GM08714 (cell line): Measurements from ENCODE around the gene RSPRY1.

Source experiments
- H3K4me3 ChIP-seq: fragments of 200-500 bp; sonication (Bioruptor generic); 2 replicates; pipeline ENCODE4 v1.5.1; 2014; ENCODE audit warnings: mild to moderate bottlenecking, low read length, inconsistent platforms
- ZNF274 ChIP-seq: IDR thresholded peaks from 2 replicates; pipeline ENCODE4 v1.6.1; 2012; ENCODE audit warnings: mild to moderate bottlenecking, low read depth, low read length

Gene RSPRY1

DNA sequence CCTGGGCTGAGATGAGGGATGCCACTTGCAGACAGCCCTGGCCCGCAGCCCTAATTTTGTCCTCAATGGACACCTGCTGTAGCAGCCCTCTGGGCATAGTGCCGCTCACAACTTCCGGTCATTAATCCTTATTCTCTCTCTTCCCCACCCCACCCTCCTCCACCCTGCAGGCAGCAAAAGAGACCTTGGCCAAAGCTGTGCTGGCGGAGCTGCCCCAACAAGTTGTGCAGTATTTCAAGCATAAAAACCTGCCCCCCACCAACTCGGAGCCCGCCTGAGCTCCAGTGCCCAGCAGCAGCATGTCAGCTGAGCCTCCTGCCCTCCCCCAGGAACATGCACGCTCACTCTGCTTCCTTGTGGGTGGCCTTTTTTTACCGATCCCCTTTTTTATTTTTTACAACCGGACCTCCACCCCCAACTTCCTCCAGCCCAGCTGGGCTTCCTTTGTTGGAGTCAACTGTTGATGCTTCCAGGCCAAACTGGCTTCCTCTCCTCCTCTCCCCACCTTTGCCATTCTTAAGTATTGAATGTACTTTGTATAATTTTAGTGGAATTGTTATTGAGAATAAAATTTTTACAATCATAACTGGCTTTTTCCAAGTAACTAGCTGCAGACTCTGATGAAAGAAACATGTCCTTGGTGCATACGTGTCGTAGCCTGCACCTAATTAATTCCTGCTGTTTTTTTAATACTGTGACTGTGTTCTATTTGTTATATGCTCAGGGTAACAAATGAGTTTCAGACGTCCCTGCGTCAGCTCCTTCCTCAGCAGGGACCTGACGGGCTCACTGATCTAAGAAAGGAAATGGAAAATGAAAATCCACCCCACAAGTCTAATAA lies 38.5 kb upstream of the RSPRY1 start:
- TF ChIP-seq ZNF274, result no peak
- H3K4me3 ChIP-seq, result no peak overlapping the region

DNA sequence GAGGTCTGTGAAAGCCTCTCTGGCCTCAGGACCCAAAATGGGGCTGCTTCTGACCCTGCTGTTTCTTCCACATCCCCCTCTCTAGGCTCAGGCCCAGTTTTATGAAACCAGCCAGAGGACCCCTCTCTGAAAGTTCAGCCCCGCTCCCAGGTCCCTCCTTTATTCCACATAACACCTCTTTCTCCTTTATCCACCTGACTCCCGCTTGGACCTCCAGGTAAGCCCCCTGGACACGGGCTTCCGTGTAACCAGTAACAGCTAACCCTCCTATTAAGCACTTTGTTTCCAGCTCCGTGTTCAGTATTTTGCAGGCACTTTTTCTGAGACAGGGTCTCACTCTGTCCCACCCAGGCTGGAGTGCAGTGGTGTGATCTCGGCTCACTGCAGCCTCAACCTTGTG lies 37.6 kb upstream of the RSPRY1 start:
- TF ChIP-seq ZNF274, result no peak
- H3K4me3 ChIP-seq, result no peak overlapping the region

DNA sequence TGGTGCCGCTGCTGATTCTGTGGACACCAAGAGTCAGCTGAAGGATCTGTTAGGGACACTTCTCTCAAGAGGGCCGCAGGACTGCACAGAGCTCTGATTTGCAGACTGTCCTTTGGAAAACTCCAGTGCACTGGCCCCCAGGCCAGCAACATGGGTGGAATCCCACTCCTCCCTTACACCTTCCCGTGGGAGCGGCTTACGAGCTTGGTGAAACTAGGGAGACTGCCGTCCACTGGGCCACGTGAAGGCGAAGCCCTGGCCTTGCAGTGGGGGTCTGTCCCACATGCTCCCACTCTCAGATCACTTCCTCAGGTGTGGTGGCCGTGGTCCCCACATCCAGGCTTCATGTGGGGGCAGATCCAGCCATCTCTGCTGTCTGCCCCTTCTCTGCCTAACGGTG lies 36.7 kb upstream of the RSPRY1 start:
- no peak for TF ChIP-seq ZNF274
- no peak overlapping the region for H3K4me3 ChIP-seq

DNA sequence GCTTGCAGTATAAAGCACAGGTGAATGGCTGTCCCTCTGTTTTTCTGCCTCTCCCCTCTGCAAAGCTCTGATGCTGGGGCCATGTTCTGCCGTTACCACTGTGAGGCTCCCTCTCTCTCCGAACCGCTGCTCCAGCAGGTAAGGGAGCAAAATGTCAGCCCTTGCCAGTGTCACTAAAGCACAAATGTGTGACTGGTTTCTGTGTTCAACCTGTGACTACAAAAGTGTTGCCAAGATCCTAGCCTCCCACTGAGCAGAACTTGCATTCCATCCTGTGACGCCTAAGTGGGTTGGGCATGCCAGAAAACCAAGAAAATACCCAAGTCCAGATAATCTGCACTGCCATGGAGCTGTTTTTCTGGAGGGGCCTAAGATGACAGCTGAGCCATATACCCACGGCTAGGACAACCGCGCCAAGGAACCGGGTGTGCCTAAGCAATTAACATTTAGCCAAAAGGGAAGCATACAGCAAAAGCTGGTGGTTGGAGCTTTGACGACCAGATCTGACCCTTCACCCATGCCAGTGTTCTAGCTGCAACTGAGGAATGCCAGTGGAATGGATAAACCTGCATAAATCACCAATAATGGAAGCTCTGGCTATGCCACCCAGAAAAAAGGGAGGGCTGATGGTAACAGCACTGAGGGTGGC lies 35.3 kb upstream of the RSPRY1 start:
- no peak overlapping the region for H3K4me3 ChIP-seq
- TF ChIP-seq ZNF274, result no peak

DNA sequence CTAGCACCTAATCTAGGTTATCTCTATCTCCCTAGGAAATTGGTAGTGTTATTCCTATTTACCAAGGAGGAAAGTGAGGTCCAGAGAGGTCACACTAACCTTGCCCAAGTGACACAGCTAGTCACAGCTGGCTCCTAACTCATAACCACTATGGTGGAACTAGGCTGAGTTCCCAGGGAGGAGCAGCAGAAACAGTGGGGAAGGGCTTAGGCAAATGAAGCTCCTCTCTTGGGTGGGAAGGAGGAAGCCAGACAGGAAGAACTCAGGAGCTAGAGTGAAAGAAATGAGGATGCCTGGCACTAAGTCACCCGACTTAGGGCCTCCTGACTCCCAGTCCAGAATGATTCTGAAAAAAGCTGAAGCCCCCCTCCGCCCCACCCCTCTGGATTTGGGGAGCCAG lies 34.8 kb upstream of the RSPRY1 start:
- no peak for TF ChIP-seq ZNF274
- no peak overlapping the region for H3K4me3 ChIP-seq

DNA sequence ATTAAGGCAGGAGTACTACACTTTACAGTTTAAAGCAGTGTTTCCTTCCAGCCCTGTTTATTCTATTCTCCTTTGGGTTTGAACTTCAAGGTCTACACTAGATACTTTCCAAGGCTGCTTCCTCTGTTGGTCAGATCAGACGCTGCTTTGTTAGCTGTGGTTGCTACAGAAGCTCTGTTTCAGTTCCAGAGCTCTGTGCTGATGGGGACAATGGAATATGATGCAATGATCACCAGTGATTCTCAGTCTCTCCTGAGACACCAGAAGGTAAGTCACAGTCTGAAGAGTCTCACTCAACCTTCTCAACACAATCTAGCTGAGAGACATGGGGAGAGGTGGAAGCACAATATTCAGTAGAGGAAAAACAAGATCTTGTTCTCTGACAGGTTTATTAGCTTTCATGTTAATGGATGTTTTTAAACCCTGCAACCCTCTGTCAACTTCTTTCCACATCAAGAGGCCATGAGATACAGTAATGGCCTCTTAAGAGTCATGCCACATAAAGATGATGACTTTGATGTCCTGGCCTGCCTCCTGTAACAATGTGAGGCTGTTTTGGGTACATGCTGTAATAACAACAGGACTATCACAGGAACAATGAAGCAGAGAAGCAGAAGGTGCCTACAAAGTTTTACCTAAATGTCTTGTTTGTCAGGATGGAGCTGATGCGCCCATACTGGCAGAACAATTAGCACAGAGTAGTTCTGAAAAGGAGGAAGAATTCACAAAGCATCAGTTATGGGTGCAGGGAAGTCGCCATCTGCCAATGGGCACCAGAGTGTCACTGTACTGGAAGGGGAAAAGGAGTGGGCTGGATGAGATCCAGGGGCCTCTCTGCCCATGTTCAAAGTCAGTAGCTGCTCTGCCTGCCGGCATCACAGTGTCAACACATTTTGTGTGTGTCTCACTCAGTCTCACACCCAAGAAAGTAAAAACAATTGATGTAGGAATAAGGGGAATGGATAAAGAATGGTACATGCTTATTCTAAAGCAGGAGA lies 33.7 kb upstream of the RSPRY1 start:
- TF ChIP-seq ZNF274, result no peak
- H3K4me3 ChIP-seq, result no peak overlapping the region

DNA sequence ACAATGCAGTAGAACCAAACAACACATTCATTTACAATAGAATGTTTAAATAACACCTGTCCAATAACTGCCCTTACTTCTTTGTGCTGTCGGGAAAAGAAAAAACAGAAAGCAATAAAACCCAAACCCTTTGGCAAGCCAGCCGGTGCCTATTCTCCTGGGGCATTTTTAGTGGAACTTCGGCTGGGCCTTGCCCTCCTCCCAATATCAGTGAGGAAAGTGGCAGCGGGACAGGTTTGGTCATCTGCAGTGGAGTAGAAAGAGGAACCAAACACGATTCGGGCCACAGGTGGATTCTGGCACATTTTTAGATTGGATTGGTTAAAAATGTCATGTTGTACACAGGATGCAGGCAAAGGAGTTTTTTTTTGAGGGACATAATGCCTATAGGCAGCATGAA lies 32.3 kb upstream of the RSPRY1 start:
- no peak for TF ChIP-seq ZNF274

DNA sequence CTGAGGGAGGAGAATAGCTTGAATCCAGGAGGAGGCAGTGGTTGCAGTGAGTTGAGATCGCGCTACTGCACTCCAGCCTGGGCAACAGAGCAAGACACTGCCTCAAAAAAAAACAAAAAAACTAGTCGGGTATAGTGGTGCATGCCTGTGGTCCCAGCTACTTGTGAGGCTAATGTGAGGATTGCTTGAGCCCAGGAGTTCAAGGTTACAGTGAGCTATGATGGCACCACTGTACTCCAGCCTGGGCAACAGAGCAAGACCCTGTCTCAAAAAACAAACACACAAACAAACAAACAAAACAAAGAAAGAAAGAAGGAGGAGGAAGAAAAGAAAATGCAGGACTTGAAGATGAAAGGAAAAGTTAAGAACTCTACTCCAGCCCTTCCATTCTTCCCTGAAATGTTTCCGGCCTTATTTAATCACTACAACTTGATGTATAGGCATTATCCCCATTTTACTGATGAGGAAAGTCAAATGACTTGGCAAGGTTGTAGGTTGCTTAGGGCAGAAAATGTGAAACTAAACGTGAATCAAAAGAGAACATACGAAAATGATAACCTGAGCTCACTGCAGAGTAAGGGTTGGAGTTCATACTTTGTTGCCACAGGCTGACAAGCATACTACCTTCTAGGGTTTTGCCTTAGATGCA lies 30.3 kb upstream of the RSPRY1 start:
- no peak overlapping the region for H3K4me3 ChIP-seq
- TF ChIP-seq ZNF274, result no peak

More for the DNA sequence above, 32.3 kb upstream of the RSPRY1 start:
- H3K4me3 ChIP-seq, result no peak overlapping the region

DNA sequence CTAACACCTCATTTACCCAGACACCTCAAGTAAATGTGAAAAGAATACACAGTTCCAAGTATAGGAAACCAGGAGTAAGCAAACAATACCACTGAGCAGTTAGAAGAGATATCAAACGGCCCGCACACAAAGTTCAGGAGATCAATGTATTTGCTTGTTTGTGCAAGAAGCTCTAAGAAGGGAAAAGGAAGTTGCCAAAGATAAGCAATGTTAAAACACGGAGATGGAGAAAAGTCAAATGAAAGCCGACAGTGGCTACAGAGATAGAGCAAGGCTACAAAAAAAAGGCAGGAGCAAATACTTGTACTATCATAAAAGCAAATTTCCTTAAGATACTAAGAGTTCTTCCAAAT lies 29.8 kb upstream of the RSPRY1 start:
- H3K4me3 ChIP-seq, result no peak overlapping the region
- TF ChIP-seq ZNF274, result no peak

DNA sequence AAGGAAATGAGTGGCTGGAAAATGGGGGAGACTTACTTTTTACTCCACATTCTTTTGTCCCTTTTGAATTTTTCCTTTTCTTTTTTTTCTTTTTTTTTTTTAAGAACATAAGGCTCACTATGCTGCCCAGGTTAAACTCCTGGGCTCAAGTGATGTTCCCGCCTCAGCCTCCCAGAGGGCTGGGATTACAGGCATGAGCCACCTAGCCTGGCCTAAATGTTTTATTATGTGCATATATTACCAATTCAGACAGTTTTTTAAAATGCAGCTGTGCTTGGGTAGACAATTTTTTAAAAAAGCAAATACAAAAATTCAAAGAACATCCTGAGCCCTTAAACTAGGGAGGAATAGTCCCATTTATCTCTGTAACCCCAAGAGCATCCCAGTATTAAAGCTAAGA lies 28.6 kb upstream of the RSPRY1 start:
- H3K4me3 ChIP-seq, result no peak overlapping the region
- TF ChIP-seq ZNF274, result no peak

DNA sequence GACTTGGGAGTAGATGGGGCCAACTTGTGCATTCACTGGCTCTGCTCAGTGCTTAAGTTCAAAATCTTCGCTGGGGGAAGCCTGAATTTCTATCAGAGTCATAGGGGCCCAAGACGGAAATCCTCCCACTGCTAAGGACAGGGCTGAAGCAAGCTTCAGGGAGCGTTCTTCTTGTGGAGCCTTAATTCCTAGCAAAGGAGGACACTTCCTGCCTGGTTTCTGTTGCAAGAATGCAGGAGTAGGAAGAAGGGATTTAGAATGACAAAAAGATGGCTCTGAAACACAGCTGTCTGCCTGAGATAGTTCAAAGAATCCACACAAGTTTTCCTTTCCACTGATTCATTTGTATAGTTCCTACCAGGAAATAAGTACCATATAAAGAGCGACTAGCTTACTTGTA lies 26.7 kb upstream of the RSPRY1 start:
- no peak for TF ChIP-seq ZNF274
- no peak overlapping the region for H3K4me3 ChIP-seq

DNA sequence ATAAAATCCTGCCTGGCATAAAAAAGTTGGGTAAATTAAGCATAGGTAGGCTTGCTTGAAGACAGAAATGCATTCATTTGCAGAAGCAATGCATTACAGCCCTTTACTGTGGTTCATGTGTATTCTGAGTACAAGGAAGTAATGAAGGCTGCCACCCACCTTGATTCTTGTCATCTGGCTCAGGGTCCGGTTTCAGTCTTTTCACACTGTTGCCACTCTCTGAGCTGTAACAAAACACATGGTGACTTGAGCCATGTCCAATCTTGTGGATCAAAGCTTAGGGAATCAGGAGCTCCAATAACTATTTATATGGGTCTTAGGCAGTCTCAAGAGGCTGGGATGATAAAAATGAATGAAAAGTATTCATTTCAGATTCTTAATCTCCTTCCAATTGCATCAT lies 22.3 kb upstream of the RSPRY1 start:
- no peak for TF ChIP-seq ZNF274
- H3K4me3 ChIP-seq, result no peak overlapping the region

DNA sequence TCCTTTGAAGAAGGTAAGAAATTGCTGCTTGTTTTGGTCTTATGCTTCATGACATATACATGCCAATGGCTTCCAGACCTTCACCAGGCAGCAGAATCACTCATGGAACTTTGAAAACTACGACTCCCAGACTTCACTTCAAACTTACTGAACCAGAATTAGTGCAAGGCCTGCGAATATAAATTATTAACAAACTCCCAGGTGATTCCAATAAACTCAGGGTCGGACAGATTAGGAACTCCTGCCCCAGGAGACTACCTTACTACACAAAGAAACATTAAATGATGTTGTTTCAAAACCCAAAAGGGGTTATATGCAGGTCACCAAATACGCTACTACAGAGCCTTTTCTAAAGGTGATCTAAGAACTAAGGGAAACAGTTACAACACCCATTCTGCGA lies 20.6 kb upstream of the RSPRY1 start:
- TF ChIP-seq ZNF274, result no peak
- no peak overlapping the region for H3K4me3 ChIP-seq

DNA sequence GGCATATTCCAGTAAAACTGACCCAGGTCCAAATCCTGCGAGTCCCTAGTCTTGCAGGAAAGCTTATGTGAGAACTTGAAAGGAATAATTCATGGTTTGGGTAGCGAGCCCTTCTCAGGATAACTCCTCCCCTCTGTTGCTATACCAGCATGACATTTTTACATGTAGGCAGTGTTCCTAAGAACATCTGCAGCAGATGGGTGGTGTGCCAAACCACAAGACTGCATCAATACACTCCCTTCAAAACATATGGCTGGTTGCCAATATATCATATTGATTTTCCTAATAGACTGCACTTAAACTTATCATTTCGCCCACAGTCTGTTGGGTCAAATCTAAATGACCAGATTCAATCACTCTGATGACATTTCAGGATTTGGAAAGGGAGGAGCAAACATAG lies 20.2 kb upstream of the RSPRY1 start:
- H3K4me3 ChIP-seq, result no peak overlapping the region
- no peak for TF ChIP-seq ZNF274
